Prostate gland (tissue), 2 donors: ENCODE results near the gene LMF2.

Source experiments
- CTCF ChIP-seq, 4 experiments: fragments of 200-600 bp in 2 of 4; fragments of 450-650 bp in 2 of 4; sonication (generic) in 2 of 4; IDR thresholded peaks; 1 replicate in 3 of 4; 2 replicates in 1 of 4; pipeline ENCODE4 v1.5.1; 2016 to 2019; ENCODE audit warnings: antibody characterized with exemption in 4 of 4, mild to moderate bottlenecking in 2 of 4, moderate library complexity in 2 of 4
- POLR2A ChIP-seq: fragments of 450-650 bp; IDR thresholded peaks from one replicate; pipeline ENCODE4 v1.6.1; 2016; ENCODE audit warnings: antibody characterized with exemption, mild to moderate bottlenecking
- POLR2AphosphoS5 ChIP-seq: sonication (generic); formaldehyde crosslinking; IDR thresholded peaks from one replicate; pipeline ENCODE4 v1.6.1; 2017; ENCODE audit warnings: antibody characterized with exemption

- TF ChIP-seq CTCF (IDR thresholded peaks at IDR 0.05): no peak
- TF ChIP-seq POLR2A: no peak
- no peak for TF ChIP-seq POLR2AphosphoS5
These were observed 47.9 kb downstream of the LMF2 start for GRCh38 chr22:50459496-50460140.
